Measurements from ENCODE around the gene NOC4L.

GRCh38 chr12:132156573-132157325 lies 12.5 kb downstream of the NOC4L start:
- TF ChIP-seq SMC3 (IDR thresholded peaks at IDR 0.05; ENCODE audit: low read depth, low read length) (no peak), CTCF (IDR thresholded peaks at IDR 0.05) (no peak), FOXM1 (IDR thresholded peaks at IDR 0.05; ENCODE audit: low read depth) (no peak), MAX (IDR thresholded peaks at IDR 0.05; ENCODE audit: low read depth) (no peak), CHD2 (IDR thresholded peaks at IDR 0.05; ENCODE audit: low read length, partially characterized antibody) (no peak), TAF1 (IDR thresholded peaks at IDR 0.05; ENCODE audit: borderline replicate concordance, low read depth, low read length) (no peak), MXI1 (IDR thresholded peaks at IDR 0.05; ENCODE audit: low read depth, low read length) (no peak), JUND (IDR thresholded peaks at IDR 0.05) (no peak), RFX5 (IDR thresholded peaks at IDR 0.05; ENCODE audit: low read length) (no peak), USF2 (IDR thresholded peaks at IDR 0.05; ENCODE audit: borderline replicate concordance, low read depth, low read length) (no peak), EP300 (IDR thresholded peaks at IDR 0.05; ENCODE audit: borderline replicate concordance in 1 of 2, low read depth in 1 of 2, low read length in 1 of 2) (no peak), RCOR1 (IDR thresholded peaks at IDR 0.05; ENCODE audit: low read length) (no peak)

All from SK-N-SH (cell line).